NCI-H1417 (cell line): Measurements from ENCODE around the gene FGD5.
A peak's percentile ranks its signal among the peaks of the same experiment; 100 is the strongest.

ENCODE experiments used
- DNase-seq, 3 experiments: peaks; one replicate each; lab custom pipeline; 2025; lab: John Stamatoyannopoulos, UW

The FGD5 gene

GRCh38 chr3:14824646-14825045 lies 5.9 kb downstream of the FGD5 start:
- DNase-seq = no peak

- DNase-seq = no peak
These were observed 7.3 kb downstream of the FGD5 start for GRCh38 chr3:14826069-14826468.

GRCh38 chr3:14827776-14828175 lies 9.0 kb downstream of the FGD5 start:
- DNase-seq = no peak

GRCh38 chr3:14829811-14830210 lies 11.0 kb downstream of the FGD5 start:
- no peak for DNase-seq

GRCh38 chr3:14831916-14832450 lies 13.2 kb downstream of the FGD5 start:
- no peak for DNase-seq

GRCh38 chr3:14832975-14833722 lies 14.4 kb downstream of the FGD5 start:
- no peak for DNase-seq

- DNase-seq = no peak
These were observed 15.4 kb downstream of the FGD5 start for GRCh38 chr3:14834121-14834520.

GRCh38 chr3:14834807-14835466 lies 16.2 kb downstream of the FGD5 start:
- DNase-seq = no peak

GRCh38 chr3:14836049-14836468 lies 17.3 kb downstream of the FGD5 start:
- no peak for DNase-seq

GRCh38 chr3:14837186-14837877 lies 18.6 kb downstream of the FGD5 start:
- DNase-seq = peak in 1 of 3 experiments; percentile 37

GRCh38 chr3:14837878-14838258 lies 19.1 kb downstream of the FGD5 start:
- no peak for DNase-seq

- no peak for DNase-seq
These were observed 20.5 kb downstream of the FGD5 start for GRCh38 chr3:14839236-14839635.

- DNase-seq = no peak
These were observed 23.1 kb downstream of the FGD5 start for GRCh38 chr3:14841836-14842235.

- no peak for DNase-seq
These were observed 23.5 kb downstream of the FGD5 start for GRCh38 chr3:14842277-14842676.

- DNase-seq = no peak
These were observed 24.6 kb downstream of the FGD5 start for GRCh38 chr3:14843321-14843720.

- no peak for DNase-seq
These were observed 25.8 kb downstream of the FGD5 start for GRCh38 chr3:14844386-14845170.

- no peak for DNase-seq
These were observed 26.4 kb downstream of the FGD5 start for GRCh38 chr3:14845180-14845579.

GRCh38 chr3:14845826-14846225 lies 27.1 kb downstream of the FGD5 start:
- no peak for DNase-seq

- no peak for DNase-seq
These were observed 27.6 kb downstream of the FGD5 start for GRCh38 chr3:14846226-14846880.

GRCh38 chr3:14847613-14848541 lies 29.1 kb downstream of the FGD5 start:
- no peak for DNase-seq
